ENCODE results near the gene SMIM24. TPM values are rescaled to one million over a fixed set of nuclear protein-coding genes. Genes with fewer than 3 reads are reported as not detected.
A peak's percentile ranks its signal among the peaks of the same experiment; 100 is the strongest.

SMIM24 gene
- total and polyA plus RNA-seq, 9 of the 15 experiments (the other 6 are each of a cell fraction or from before 2014, with no cell fraction given) = 0.45 to 12.3 (median 1.4) TPM; not detected in 1

DNA sequence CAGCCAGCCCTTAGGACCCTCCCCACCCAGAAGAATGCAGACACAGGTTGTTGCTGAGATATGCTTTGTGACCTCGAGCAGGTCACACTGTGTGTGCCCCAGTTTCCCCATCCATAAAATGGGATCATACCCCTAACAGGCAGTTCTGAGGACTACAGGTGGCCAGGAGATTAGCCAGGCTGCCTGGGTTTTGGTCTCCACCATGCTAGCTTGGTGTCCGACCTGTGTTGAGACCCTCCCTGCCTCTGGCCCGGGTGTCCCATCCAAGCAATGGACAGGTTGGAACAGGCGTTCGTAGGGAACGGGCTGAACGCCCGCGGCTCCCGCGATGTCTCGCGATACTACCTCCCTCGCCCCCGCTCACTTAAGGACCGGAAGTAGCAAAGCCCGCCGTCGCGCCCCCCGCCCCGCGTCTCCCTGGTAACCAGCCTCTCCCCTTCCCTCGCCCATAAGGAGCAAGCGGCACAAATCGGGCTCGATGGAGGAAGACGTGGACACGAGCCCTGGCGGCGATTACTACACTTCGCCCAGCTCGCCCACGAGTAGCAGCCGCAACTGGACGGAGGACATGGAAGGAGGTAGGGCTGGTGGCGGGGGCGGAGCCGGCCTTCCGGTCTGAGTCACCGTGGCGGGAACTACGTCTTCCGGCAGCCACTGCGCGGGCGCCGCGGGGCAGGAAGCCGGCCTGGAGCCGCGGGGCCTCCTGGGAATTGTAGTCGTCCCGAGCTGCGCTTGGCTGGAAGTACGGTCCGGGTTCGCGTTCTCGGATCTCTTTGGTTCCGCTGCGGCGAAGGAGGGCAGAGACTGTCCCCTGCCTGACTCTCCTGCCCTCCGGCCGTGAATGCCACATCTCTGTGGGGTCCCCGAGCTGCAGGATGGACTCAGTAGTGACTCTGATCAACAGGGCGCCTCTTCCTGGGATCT, 45.4 kb downstream of the SMIM24 start (continued):
- TF ChIP-seq, protein P1, sequence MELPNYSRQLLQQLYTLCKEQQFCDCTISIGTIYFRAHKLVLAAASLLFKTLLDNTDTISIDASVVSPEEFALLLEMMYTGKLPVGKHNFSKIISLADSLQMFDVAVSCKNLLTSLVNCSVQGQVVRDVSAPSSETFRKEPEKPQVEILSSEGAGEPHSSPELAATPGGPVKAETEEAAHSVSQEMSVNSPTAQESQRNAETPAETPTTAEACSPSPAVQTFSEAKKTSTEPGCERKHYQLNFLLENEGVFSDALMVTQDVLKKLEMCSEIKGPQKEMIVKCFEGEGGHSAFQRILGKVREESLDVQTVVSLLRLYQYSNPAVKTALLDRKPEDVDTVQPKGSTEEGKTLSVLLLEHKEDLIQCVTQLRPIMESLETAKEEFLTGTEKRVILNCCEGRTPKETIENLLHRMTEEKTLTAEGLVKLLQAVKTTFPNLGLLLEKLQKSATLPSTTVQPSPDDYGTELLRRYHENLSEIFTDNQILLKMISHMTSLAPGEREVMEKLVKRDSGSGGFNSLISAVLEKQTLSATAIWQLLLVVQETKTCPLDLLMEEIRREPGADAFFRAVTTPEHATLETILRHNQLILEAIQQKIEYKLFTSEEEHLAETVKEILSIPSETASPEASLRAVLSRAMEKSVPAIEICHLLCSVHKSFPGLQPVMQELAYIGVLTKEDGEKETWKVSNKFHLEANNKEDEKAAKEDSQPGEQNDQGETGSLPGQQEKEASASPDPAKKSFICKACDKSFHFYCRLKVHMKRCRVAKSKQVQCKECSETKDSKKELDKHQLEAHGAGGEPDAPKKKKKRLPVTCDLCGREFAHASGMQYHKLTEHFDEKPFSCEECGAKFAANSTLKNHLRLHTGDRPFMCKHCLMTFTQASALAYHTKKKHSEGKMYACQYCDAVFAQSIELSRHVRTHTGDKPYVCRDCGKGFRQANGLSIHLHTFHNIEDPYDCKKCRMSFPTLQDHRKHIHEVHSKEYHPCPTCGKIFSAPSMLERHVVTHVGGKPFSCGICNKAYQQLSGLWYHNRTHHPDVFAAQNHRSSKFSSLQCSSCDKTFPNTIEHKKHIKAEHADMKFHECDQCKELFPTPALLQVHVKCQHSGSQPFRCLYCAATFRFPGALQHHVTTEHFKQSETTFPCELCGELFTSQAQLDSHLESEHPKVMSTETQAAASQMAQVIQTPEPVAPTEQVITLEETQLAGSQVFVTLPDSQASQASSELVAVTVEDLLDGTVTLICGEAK (IDR thresholded peaks at IDR 0.05) = peak; percentile 99
- TF ChIP-seq, protein P1 (CRISPR knock-in tag; IDR thresholded peaks at IDR 0.05) = no peak
- TF ChIP-seq GTF2F1 (IDR thresholded peaks at IDR 0.05; ENCODE audit: low read depth, low read length) (no peak), NFIX (CRISPR knock-in tag; IDR thresholded peaks at IDR 0.05; ENCODE audit: low read depth) (no peak), FOSL1 (tag; conservative IDR thresholded peaks at IDR 0.05) (peak; percentile 100), ZKSCAN1 (IDR thresholded peaks at IDR 0.05; ENCODE audit: low read depth, low read length) (0 out of 2 replicates have a peak, but pooled peaks have one; percentile 60), POLR3A (IDR thresholded peaks at IDR 0.05; ENCODE audit: borderline replicate concordance, extremely low read depth, insufficient read depth, insufficient read length) (no peak), JUNB (CRISPR knock-in tag; conservative IDR thresholded peaks at IDR 0.05) (peak; percentile 83), DNMT1 (IDR thresholded peaks at IDR 0.05) (no peak), ETV1 (tag; conservative IDR thresholded peaks at IDR 0.05; ENCODE audit: low read depth) (peak; percentile 98)
- TF ChIP-seq, protein P2, sequence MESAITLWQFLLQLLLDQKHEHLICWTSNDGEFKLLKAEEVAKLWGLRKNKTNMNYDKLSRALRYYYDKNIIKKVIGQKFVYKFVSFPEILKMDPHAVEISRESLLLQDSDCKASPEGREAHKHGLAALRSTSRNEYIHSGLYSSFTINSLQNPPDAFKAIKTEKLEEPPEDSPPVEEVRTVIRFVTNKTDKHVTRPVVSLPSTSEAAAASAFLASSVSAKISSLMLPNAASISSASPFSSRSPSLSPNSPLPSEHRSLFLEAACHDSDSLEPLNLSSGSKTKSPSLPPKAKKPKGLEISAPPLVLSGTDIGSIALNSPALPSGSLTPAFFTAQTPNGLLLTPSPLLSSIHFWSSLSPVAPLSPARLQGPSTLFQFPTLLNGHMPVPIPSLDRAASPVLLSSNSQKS (CRISPR knock-in tag; IDR thresholded peaks at IDR 0.05) = no peak
- TF ChIP-seq, protein P3, sequence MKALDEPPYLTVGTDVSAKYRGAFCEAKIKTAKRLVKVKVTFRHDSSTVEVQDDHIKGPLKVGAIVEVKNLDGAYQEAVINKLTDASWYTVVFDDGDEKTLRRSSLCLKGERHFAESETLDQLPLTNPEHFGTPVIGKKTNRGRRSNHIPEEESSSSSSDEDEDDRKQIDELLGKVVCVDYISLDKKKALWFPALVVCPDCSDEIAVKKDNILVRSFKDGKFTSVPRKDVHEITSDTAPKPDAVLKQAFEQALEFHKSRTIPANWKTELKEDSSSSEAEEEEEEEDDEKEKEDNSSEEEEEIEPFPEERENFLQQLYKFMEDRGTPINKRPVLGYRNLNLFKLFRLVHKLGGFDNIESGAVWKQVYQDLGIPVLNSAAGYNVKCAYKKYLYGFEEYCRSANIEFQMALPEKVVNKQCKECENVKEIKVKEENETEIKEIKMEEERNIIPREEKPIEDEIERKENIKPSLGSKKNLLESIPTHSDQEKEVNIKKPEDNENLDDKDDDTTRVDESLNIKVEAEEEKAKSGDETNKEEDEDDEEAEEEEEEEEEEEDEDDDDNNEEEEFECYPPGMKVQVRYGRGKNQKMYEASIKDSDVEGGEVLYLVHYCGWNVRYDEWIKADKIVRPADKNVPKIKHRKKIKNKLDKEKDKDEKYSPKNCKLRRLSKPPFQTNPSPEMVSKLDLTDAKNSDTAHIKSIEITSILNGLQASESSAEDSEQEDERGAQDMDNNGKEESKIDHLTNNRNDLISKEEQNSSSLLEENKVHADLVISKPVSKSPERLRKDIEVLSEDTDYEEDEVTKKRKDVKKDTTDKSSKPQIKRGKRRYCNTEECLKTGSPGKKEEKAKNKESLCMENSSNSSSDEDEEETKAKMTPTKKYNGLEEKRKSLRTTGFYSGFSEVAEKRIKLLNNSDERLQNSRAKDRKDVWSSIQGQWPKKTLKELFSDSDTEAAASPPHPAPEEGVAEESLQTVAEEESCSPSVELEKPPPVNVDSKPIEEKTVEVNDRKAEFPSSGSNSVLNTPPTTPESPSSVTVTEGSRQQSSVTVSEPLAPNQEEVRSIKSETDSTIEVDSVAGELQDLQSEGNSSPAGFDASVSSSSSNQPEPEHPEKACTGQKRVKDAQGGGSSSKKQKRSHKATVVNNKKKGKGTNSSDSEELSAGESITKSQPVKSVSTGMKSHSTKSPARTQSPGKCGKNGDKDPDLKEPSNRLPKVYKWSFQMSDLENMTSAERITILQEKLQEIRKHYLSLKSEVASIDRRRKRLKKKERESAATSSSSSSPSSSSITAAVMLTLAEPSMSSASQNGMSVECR (CRISPR knock-in tag; IDR thresholded peaks at IDR 0.05) = peak; percentile 89
